ENCODE results near the gene PIK3CB. TPM values are rescaled to one million over a fixed set of nuclear protein-coding genes. Genes with fewer than 3 reads are reported as not detected.
"Not testable (repeated sequence)": the region's sequence is repeated elsewhere in the genome, so short reads cannot be mapped to it uniquely, and the experiment has no call there.

PIK3CB gene
- total RNA-seq, 2 experiments from 2014 or later = 23.0 to 26.4 TPM

DNA sequence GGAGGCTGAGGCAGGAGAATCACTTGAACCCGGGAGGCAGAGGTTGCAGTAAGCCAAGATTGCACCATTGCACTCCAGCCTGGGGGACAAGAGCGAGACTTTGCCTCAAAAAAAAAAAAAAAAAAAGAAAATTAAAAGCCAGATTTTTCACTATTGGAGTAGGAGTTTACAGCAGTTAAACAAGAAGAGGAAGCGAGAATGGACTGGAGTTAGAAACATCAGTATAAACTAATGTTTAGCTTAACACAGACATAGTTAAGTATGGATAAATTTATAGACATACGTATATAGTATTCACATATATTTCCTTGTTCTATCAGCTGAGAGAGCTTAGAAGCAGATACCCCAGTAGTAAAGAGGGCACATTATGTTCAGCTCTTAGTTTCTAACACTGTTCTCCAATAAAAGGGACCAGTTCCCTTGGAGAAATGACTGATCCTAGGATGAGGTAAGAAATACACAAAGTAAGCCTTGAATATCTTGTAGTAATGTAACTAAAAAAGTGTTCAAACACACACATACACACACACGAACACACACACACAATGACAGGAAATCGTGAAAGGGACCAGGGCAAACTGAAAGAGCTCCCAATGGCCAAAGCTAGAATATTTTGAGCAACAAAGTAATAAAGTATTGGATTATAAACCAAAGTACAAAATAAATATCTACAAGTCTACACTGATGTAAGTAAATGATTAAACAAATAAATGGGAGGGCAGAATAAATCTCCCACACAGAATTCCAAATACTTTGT lies 25.1 kb downstream of the PIK3CB start:
- no peaks in the 10 kb centered on the region for H3K27me3 Mint-ChIP-seq
- Histone ChIP-seq H3K4me1 (ENCODE audit: insufficient read depth, low read length) (peaks cover 9% of the 10 kb centered on the region), H3K36me3 (ENCODE audit: insufficient read depth, low read length) (no peaks in the 10 kb centered on the region), H3K27me3 (ENCODE audit: control insufficient read depth in 1 of 2, insufficient read depth in 2 of 2, low read length in 2 of 2) (no peaks in the 10 kb centered on the region), H3K27ac (ENCODE audit: low read depth in 1 of 2, low read length in 2 of 2) (no peak overlapping the region), H3K4me3 (ENCODE audit: low read length) (no peak overlapping the region), H3K9me3 (ENCODE audit: control insufficient read depth in 1 of 2, insufficient read depth in 1 of 2, low read length in 2 of 2) (no peaks in the 10 kb centered on the region)
- no peaks in the 10 kb centered on the region for H3K9me3 Mint-ChIP-seq
- POLR2A ChIA-PET = no interaction called here
- TF ChIP-seq, protein P1, sequence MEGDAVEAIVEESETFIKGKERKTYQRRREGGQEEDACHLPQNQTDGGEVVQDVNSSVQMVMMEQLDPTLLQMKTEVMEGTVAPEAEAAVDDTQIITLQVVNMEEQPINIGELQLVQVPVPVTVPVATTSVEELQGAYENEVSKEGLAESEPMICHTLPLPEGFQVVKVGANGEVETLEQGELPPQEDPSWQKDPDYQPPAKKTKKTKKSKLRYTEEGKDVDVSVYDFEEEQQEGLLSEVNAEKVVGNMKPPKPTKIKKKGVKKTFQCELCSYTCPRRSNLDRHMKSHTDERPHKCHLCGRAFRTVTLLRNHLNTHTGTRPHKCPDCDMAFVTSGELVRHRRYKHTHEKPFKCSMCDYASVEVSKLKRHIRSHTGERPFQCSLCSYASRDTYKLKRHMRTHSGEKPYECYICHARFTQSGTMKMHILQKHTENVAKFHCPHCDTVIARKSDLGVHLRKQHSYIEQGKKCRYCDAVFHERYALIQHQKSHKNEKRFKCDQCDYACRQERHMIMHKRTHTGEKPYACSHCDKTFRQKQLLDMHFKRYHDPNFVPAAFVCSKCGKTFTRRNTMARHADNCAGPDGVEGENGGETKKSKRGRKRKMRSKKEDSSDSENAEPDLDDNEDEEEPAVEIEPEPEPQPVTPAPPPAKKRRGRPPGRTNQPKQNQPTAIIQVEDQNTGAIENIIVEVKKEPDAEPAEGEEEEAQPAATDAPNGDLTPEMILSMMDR (IDR thresholded peaks at IDR 0.05) = no peak
- no peak overlapping the region for H3K27ac Mint-ChIP-seq
- peaks cover 17% of the 10 kb centered on the region for H3K36me3 Mint-ChIP-seq (ENCODE audit: low read depth)
- DNase-seq (no peak), ATAC-seq (ENCODE audit: poor library complexity) (no peak)
- CTCF ChIA-PET = interaction anchor here (1.3 to 1.4 kb wide), 2 partner anchors 106 to 126 kb away, joined by 3 read pairs; no protein-coding TSS in a partner anchor
- intact Hi-C loops (cut with DNase I, micrococcal nuclease) = loop anchor here in 1 of 2 experiments (5.0 kb wide), 1 partner anchor 38 kb away; no protein-coding TSS in a partner anchor
- H3K4me1 Mint-ChIP-seq (ENCODE audit: low read depth) = peaks cover 31% of the 10 kb centered on the region
- H3K4me3 Mint-ChIP-seq = no peak overlapping the region

DNA sequence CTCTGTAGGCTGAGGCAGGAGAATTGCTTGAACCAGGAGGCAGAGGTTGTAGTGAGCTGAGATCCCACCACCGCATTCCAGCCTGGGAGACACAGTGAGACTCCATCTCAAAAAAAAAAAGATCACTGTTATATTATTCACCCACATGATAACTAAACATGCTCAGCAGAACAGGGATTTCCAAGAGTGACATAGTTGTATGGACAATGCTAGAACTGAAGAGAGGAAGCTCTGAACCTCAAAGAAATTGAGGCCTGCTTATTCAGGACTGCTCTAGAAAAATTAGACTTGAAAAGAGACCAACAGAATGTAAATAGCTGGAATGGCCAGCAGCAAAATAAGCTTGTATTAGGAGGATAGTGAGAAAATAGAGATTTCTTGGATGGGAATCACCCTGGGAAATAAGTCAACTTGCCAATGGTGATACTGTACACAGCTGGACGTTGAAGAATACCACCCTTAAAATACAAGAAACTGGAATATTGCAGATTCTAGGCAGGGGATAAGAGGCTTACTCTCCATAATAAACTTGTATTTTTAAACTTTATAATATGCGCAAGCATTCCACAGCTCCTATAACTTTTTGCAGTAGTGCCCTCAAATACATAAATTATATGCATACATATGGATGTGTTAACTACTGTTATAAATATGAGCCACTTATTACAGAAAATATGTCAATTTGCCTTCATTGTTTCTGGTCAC lies 28.2 kb downstream of the PIK3CB start:
- DNase-seq (no peak), ATAC-seq (ENCODE audit: poor library complexity) (no peak)
- Histone ChIP-seq H3K9me3 (ENCODE audit: control insufficient read depth in 1 of 2, insufficient read depth in 1 of 2, low read length in 2 of 2) (no peaks in the 10 kb centered on the region), H3K27me3 (ENCODE audit: control insufficient read depth in 1 of 2, insufficient read depth in 2 of 2, low read length in 2 of 2) (no peaks in the 10 kb centered on the region), H3K4me1 (ENCODE audit: insufficient read depth, low read length) (no peaks in the 10 kb centered on the region), H3K4me3 (ENCODE audit: low read length) (no peak overlapping the region), H3K36me3 (ENCODE audit: insufficient read depth, low read length) (no peaks in the 10 kb centered on the region), H3K27ac (ENCODE audit: low read depth in 1 of 2, low read length in 2 of 2) (no peak overlapping the region)
- intact Hi-C loops (cut with DNase I, micrococcal nuclease) = loop anchor here in 1 of 2 experiments (5.0 kb wide), 1 partner anchor 41 kb away; no protein-coding TSS in a partner anchor
- Mint-ChIP-seq H3K9me3 (no peaks in the 10 kb centered on the region), H3K36me3 (ENCODE audit: low read depth) (peaks cover 17% of the 10 kb centered on the region), H3K27ac (no peak overlapping the region), H3K4me1 (ENCODE audit: low read depth) (peaks cover 39% of the 10 kb centered on the region), H3K4me3 (no peak overlapping the region), H3K27me3 (no peaks in the 10 kb centered on the region)
- TF ChIP-seq, protein P1 (IDR thresholded peaks at IDR 0.05) = no peak
- POLR2A ChIA-PET = no interaction called here
- CTCF ChIA-PET = no interaction called here

DNA sequence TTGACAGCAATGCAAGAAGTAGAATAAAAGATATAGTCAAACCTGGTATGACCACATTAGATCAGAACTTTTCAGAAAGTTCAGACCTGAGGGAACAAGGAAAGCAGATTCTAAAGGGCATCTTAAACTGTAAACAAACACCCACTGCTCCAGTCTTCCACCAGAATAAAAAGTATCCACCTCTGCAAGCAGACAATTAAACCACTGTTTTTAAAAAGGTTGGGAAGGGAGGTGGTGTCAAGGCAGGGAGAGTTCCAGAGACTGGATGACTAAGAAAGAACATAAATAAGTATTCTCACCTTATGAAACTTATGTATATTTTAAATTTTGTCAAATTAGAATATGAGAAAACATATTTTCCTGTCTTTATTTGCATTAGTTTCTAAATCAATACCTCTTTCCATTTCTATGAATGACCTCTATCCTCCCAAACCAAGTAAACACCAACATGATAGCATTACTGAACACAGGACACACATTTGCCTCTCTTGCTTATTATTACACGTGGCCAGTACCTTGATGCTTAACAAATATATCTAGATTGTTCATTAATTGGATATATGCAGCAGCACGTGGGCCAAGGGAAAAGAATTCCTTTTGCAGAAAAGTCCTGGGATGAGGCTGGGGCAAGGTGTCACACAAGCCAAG lies 31.6 kb downstream of the PIK3CB start:
- Histone ChIP-seq H3K9me3 (ENCODE audit: control insufficient read depth in 1 of 2, insufficient read depth in 1 of 2, low read length in 2 of 2) (no peaks in the 10 kb centered on the region), H3K4me3 (ENCODE audit: low read length) (no peak overlapping the region), H3K4me1 (ENCODE audit: insufficient read depth, low read length) (peaks cover 2% of the 10 kb centered on the region), H3K27me3 (ENCODE audit: control insufficient read depth in 1 of 2, insufficient read depth in 2 of 2, low read length in 2 of 2) (no peaks in the 10 kb centered on the region), H3K36me3 (ENCODE audit: insufficient read depth, low read length) (no peaks in the 10 kb centered on the region), H3K27ac (ENCODE audit: low read depth in 1 of 2, low read length in 2 of 2) (no peak overlapping the region)
- ChIA-PET CTCF (no interaction called here), POLR2A (no interaction called here)
- TF ChIP-seq, protein P1 (IDR thresholded peaks at IDR 0.05) = no peak
- no peak for ATAC-seq (ENCODE audit: poor library complexity)
- H3K4me3 Mint-ChIP-seq = no peak overlapping the region
- no peaks in the 10 kb centered on the region for H3K27me3 Mint-ChIP-seq
- H3K4me1 Mint-ChIP-seq (ENCODE audit: low read depth) = peaks cover 51% of the 10 kb centered on the region
- no peaks in the 10 kb centered on the region for H3K9me3 Mint-ChIP-seq
- H3K27ac Mint-ChIP-seq = peak overlapping the region; percentile 45
- DNase-seq = no peak
- intact Hi-C loops (cut with DNase I, micrococcal nuclease) = no loop called here
- H3K36me3 Mint-ChIP-seq (ENCODE audit: low read depth) = peaks cover 16% of the 10 kb centered on the region

DNA sequence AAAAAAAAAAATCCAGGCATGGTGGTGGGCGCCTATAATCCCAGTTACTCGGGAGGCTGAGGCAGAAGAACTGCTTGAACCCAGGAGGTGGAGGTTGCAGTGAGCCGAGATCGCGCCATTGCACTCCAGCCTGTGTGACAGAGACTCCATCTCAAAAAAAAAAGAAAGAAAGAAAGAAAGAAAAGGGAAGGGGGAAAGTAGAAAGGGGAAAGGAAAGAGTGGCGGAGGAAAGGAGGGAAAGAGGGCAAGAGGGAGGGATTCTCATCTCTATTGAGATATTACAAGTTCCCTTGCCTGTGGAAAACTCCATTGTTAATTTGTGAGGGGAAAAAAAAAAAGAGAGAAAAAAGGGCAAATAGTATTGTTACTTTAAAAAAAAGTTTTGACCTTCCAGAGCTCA lies 32.5 kb downstream of the PIK3CB start:
- peaks cover 51% of the 10 kb centered on the region for H3K4me1 Mint-ChIP-seq (ENCODE audit: low read depth)
- H3K27me3 ChIP-seq (ENCODE audit: control insufficient read depth in 1 of 2, insufficient read depth in 2 of 2, low read length in 2 of 2); H3K4me3 Mint-ChIP-seq; H3K36me3 ChIP-seq (ENCODE audit: insufficient read depth, low read length); intact Hi-C loops (cut with DNase I, micrococcal nuclease); H3K9me3 ChIP-seq (ENCODE audit: control insufficient read depth in 1 of 2, insufficient read depth in 1 of 2, low read length in 2 of 2); DNase-seq; POLR2A ChIA-PET; H3K4me3 ChIP-seq (ENCODE audit: low read length); H3K27me3 Mint-ChIP-seq; H3K9me3 Mint-ChIP-seq; H3K27ac ChIP-seq (ENCODE audit: low read depth in 1 of 2, low read length in 2 of 2); H3K4me1 ChIP-seq (ENCODE audit: insufficient read depth, low read length); ATAC-seq (ENCODE audit: poor library complexity); CTCF ChIA-PET: not testable (repeated sequence)
- peak overlapping the region; percentile 45 for H3K27ac Mint-ChIP-seq
- H3K36me3 Mint-ChIP-seq (ENCODE audit: low read depth) = peaks cover 23% of the 10 kb centered on the region
